K562 (cell line): Measurements from ENCODE around the gene RACK1. TPM values are rescaled to one million over a fixed set of nuclear protein-coding genes. Genes with fewer than 3 reads are reported as not detected.
A peak's percentile ranks its signal among the peaks of the same experiment; 100 is the strongest.

Source experiments
- BCL6 ChIP-seq: fragments of 250-450 bp; sonication (Bioruptor Pico); IDR thresholded peaks from 2 replicates; pipeline ENCODE4 v1.4.0; 2020
- CTBP1 ChIP-seq: fragments of 450-650 bp; IDR thresholded peaks from 2 replicates; pipeline ENCODE4 v1.6.1; 2016; ENCODE audit warnings: borderline replicate concordance
- CXXC5 ChIP-seq: fragments of 250-450 bp; sonication (Bioruptor Pico); IDR thresholded peaks from 2 replicates; pipeline ENCODE4 v1.8.0; 2022; ENCODE audit warnings: inconsistent platforms, mild to moderate bottlenecking, moderate library complexity
- ELF2 ChIP-seq: fragments of 250-450 bp; sonication (Bioruptor Pico); IDR thresholded peaks from 2 replicates; pipeline ENCODE4 v1.5.0; 2021; ENCODE audit warnings: mild to moderate bottlenecking
- KLF13 ChIP-seq: fragments of 450-650 bp; IDR thresholded peaks from 2 replicates; pipeline ENCODE4 v1.6.1; 2016; ENCODE audit warnings: missing genetic modification characterization, low read depth, mild to moderate bottlenecking, missing compliant biosample characterization, moderate library complexity, borderline replicate concordance
- PHF20 ChIP-seq: fragments of 450-650 bp; IDR thresholded peaks from 2 replicates; pipeline ENCODE4 v1.6.1; 2018; ENCODE audit not compliant: partially characterized antibody
- RFX1 ChIP-seq: fragments of 450-650 bp; IDR thresholded peaks from 2 replicates; pipeline ENCODE4 v1.6.1; 2016; ENCODE audit warnings: mild to moderate bottlenecking, moderate library complexity
- RHOXF2B ChIP-seq: fragments of 250-450 bp; sonication (Bioruptor Pico); conservative IDR thresholded peaks from 2 replicates; pipeline ENCODE4 v1.5.1; 2021
- SLC30A9 ChIP-seq: fragments of 250-450 bp; sonication (Bioruptor Pico); IDR thresholded peaks from 2 replicates; pipeline ENCODE4 v1.8.0; 2022; ENCODE audit warnings: mild to moderate bottlenecking, moderate library complexity
- ZBTB33 ChIP-seq: sonication (generic); formaldehyde crosslinking; IDR thresholded peaks from 2 replicates; pipeline ENCODE4 v1.8.1; 2023; ENCODE audit warnings: mild to moderate bottlenecking, missing genetic modification reagents
- ZEB2 ChIP-seq: fragments of 450-650 bp; IDR thresholded peaks from 2 replicates; pipeline ENCODE4 v1.6.1; 2016
- ZNF175 ChIP-seq: fragments of 200-800 bp; sonication (Bioruptor generic); IDR thresholded peaks from 2 replicates; pipeline ENCODE4 v1.6.1; 2016; ENCODE audit warnings: low read depth, mild to moderate bottlenecking, missing genetic modification characterization, missing compliant biosample characterization
- ZNF766 ChIP-seq: fragments of 200-800 bp; sonication (Bioruptor generic); conservative IDR thresholded peaks from 2 replicates; pipeline ENCODE4 v1.6.1; 2016; ENCODE audit warnings: missing genetic modification characterization, missing compliant biosample characterization
- polyA plus RNA-seq, 8 experiments: library from polyadenylated mRNA; depleted of rRNA in 4 of 8; stranded (reverse) in 5 of 8; unstranded in 3 of 8; fragments of >200 nt; fragmentation: Nextera tagmentation in 2 of 8; fragmentation: Illumina TruSeq in 1 of 8; extraction: Ambion mirVana in 2 of 8; extraction: Trizol in 1 of 8; gene quantifications; 2 replicates each; pipeline versions ENCODE4 v1.2.1 to v1.2.3, GENCODE V29; 2011 to 2014; ENCODE audit warnings: inconsistent platforms in 1 of 8, missing spikeins in 1 of 8
- total RNA-seq, 7 experiments: library from RNA; depleted of rRNA in 6 of 7; stranded (reverse); fragments of >200 nt in 6 of 7; fragmentation: Illumina TruSeq in 2 of 7; extraction: Trizol in 2 of 7; gene quantifications; 2 replicates each; pipeline versions ENCODE4 v1.2.1 to v1.2.3, GENCODE V29; 2011 to 2021; ENCODE audit warnings: low replicate concordance in 1 of 7
- TF ChIP-seq, protein P1 (sequence below), 2 experiments: fragments of 450-650 bp; IDR thresholded peaks; 2 replicates each; pipeline ENCODE4 v1.6.1; 2018; ENCODE audit warnings: mild to moderate bottlenecking in 2 of 2, low read depth in 1 of 2; ENCODE audit not compliant: partially characterized antibody in 2 of 2
- TF ChIP-seq, protein P2 (sequence below): sonication (generic); formaldehyde crosslinking; IDR thresholded peaks from 2 replicates; pipeline ENCODE4 v1.8.0; 2022; ENCODE audit warnings: missing genetic modification reagents, mild to moderate bottlenecking, moderate library complexity, borderline replicate concordance
- TF ChIP-seq, protein P3 (sequence below): fragments of 250-450 bp; sonication (Bioruptor Pico); IDR thresholded peaks from 2 replicates; pipeline ENCODE4 v1.8.0; 2021; ENCODE audit warnings: moderate library complexity, mild to moderate bottlenecking, inconsistent platforms

RACK1 gene
- total and polyA plus RNA-seq, 9 of the 15 experiments (the other 6 are each of a cell fraction or from before 2014, with no cell fraction given): 2,303 to 5,311 (median 3,833) TPM

DNA sequence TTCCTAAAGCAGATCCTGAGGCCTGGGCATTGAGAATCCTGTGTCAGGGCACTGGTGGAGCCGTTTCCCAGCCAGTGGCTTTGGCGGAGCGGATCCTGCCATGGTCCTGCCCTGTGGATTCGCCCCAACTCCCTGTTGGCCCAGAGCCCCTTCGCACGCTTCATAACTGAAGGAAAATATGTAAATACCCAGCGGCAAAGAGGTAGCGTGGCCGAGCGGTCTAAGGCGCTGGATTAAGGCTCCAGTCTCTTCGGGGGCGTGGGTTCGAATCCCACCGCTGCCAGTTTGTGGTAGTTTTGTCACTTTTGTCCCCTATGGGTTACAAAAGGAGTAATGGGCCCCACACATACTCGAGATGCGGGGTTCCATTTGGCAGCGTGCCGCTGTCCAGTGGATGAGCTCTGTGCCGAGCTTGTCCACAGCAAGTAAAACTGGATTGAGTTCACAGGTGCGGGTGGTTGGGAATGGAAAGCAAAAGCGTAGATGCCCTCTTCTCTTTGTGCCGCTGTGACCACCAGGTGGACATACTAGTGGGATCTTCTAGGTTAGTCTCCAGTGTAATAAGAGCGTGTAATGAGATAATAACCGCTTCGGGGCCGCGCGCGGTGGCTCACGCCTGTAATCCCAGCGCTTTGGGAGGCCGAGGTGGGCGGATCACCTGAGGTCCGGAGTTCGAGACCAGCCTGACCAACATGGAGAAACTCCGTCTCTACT, 56.0 kb downstream of the RACK1 start (continued):
- TF ChIP-seq, protein P1, sequence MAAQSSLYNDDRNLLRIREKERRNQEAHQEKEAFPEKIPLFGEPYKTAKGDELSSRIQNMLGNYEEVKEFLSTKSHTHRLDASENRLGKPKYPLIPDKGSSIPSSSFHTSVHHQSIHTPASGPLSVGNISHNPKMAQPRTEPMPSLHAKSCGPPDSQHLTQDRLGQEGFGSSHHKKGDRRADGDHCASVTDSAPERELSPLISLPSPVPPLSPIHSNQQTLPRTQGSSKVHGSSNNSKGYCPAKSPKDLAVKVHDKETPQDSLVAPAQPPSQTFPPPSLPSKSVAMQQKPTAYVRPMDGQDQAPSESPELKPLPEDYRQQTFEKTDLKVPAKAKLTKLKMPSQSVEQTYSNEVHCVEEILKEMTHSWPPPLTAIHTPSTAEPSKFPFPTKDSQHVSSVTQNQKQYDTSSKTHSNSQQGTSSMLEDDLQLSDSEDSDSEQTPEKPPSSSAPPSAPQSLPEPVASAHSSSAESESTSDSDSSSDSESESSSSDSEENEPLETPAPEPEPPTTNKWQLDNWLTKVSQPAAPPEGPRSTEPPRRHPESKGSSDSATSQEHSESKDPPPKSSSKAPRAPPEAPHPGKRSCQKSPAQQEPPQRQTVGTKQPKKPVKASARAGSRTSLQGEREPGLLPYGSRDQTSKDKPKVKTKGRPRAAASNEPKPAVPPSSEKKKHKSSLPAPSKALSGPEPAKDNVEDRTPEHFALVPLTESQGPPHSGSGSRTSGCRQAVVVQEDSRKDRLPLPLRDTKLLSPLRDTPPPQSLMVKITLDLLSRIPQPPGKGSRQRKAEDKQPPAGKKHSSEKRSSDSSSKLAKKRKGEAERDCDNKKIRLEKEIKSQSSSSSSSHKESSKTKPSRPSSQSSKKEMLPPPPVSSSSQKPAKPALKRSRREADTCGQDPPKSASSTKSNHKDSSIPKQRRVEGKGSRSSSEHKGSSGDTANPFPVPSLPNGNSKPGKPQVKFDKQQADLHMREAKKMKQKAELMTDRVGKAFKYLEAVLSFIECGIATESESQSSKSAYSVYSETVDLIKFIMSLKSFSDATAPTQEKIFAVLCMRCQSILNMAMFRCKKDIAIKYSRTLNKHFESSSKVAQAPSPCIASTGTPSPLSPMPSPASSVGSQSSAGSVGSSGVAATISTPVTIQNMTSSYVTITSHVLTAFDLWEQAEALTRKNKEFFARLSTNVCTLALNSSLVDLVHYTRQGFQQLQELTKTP (IDR thresholded peaks at IDR 0.05; ENCODE audit: low read depth in 1 of 2, partially characterized antibody in 2 of 2): peak in 1 of 2 experiments; percentile 48
- TF ChIP-seq KLF13 (tag) (peak; percentile 57; the same call in 1 of the 2 replicates), ZNF175 (CRISPR knock-in tag) (peak; percentile 9; the same call in 1 of the 2 replicates), PHF20 (peak; percentile 54), CTBP1 (peak; percentile 79), CXXC5 (peak; percentile 78), ZEB2 (peak; percentile 70; the same call in 1 of the 2 replicates), RHOXF2B (no peak), ELF2 (peak; percentile 68; the same call in 1 of the 2 replicates), ZBTB33 (peak; percentile 61), RFX1 (no peak), BCL6 (CRISPR knock-in tag) (no peak), ZNF766 (CRISPR knock-in tag) (no peak), SLC30A9 (CRISPR knock-in tag) (no peak)
- TF ChIP-seq, protein P2, sequence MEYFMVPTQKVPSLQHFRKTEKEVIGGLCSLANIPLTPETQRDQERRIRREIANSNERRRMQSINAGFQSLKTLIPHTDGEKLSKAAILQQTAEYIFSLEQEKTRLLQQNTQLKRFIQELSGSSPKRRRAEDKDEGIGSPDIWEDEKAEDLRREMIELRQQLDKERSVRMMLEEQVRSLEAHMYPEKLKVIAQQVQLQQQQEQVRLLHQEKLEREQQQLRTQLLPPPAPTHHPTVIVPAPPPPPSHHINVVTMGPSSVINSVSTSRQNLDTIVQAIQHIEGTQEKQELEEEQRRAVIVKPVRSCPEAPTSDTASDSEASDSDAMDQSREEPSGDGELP (CRISPR knock-in tag): peak; percentile 71
- TF ChIP-seq, protein P3, sequence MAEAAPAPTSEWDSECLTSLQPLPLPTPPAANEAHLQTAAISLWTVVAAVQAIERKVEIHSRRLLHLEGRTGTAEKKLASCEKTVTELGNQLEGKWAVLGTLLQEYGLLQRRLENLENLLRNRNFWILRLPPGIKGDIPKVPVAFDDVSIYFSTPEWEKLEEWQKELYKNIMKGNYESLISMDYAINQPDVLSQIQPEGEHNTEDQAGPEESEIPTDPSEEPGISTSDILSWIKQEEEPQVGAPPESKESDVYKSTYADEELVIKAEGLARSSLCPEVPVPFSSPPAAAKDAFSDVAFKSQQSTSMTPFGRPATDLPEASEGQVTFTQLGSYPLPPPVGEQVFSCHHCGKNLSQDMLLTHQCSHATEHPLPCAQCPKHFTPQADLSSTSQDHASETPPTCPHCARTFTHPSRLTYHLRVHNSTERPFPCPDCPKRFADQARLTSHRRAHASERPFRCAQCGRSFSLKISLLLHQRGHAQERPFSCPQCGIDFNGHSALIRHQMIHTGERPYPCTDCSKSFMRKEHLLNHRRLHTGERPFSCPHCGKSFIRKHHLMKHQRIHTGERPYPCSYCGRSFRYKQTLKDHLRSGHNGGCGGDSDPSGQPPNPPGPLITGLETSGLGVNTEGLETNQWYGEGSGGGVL: no peak
